Psoas muscle (tissue), 8 donors: ENCODE measurements around the gene FMNL2. TPM values are rescaled to one million over a fixed set of nuclear protein-coding genes. Genes with fewer than 3 reads are reported as not detected.
A peak's percentile ranks its signal among the peaks of the same experiment; 100 is the strongest.

Experiments
- ATAC-seq, 4 donors: fragments of 200-7000 bp; cut with Tn5 transposase; one replicate each; pipeline ENCODE4 v1.9.1; 2020; ENCODE audit warnings: moderate library complexity in 3 of 4, mild to moderate bottlenecking in 2 of 4
- DNase-seq, 2 donors: peaks; one replicate each; pipeline ENCODE4 v3.0.0-alpha.2; 2020
- H3K27ac ChIP-seq: fragments of 200-600 bp; one replicate; pipeline ENCODE4 v1.8.0; 2022
- H3K27me3 ChIP-seq, 3 donors: fragments of 200-600 bp in 1 of 3; one replicate each; pipeline versions ENCODE4 v1.6.1 to v1.8.0; 2013 to 2022; ENCODE audit warnings: low read length in 2 of 3, mild to moderate bottlenecking in 2 of 3, moderate library complexity in 1 of 3; ENCODE audit not compliant: insufficient read depth in 3 of 3
- H3K36me3 ChIP-seq, 2 donors: fragments of 200-600 bp in 1 of 2; one replicate each; pipeline versions ENCODE4 v1.6.1 to v1.8.0; 2013 to 2022; ENCODE audit warnings: low read depth in 1 of 2, mild to moderate bottlenecking in 1 of 2, moderate library complexity in 1 of 2; ENCODE audit not compliant: insufficient read depth in 1 of 2
- H3K4me1 ChIP-seq: fragments of 200-600 bp; one replicate; pipeline ENCODE4 v1.8.0; 2022
- H3K4me3 ChIP-seq: fragments of 200-600 bp; one replicate; pipeline ENCODE4 v1.8.0; 2022; ENCODE audit warnings: mild to moderate bottlenecking
- H3K9me3 ChIP-seq: fragments of 200-600 bp; one replicate; pipeline ENCODE4 v1.8.0; 2022
- CTCF ChIP-seq: fragments of 200-600 bp; IDR thresholded peaks from one replicate; pipeline ENCODE4 v1.8.0; 2022; ENCODE audit warnings: antibody characterized with exemption
- WGBS, 3 donors: extraction: QIAGEN DNeasy Blood & Tissue Kit; methylation state at CpG; one replicate each; pipeline versions ENCODE4 v1.1.6 to v1.1.7; 2013; 5-methylcytosine and 5-hydroxymethylcytosine counted together
- intact Hi-C, 2 donors: fragments of 100-400 bp; cut with DNase I; formaldehyde crosslinking; loops; one replicate each; pipeline versions ENCODE4 v1.11.0 to v1.14.2; 2022
- polyA plus RNA-seq, 3 donors: library from polyadenylated mRNA; stranded (reverse); fragments of 200-250 nt; gene quantifications; one replicate each; pipeline ENCODE4 v1.2.3, GENCODE V29; 2013
- total RNA-seq, 4 donors: library from RNA; stranded (reverse); fragmentation: NEBNext Ultra II Directional in 2 of 4; extraction: Animal tissue kit (Norgen Biotek cat#: 25700) in 2 of 4; gene quantifications; one replicate each; pipeline versions ENCODE4 v1.2.1 to v1.2.4, GENCODE V29; 2021 to 2023
- donor health status: healthy with polysubstance abuse.
- donor health status: DM: no; HTN: no; CAD: no; lungs with moderate emphysema.
- donor health status: Bipolar disorder and iron deficiency.
- donor health status: healthy.
- donor health status: DM: yes; HTN: yes; CAD: no.
- donor health status: DM: no; HTN: no; CAD: no.
- donor health status: DM: no; HTN: no; CAD: no.
- donor health status: DM: yes; HTN: yes; CAD: no.

Gene FMNL2
- total and polyA plus RNA-seq, 7 donors = 6.6 to 18.2 (median 11.0) TPM

GRCh38 chr2:152486737-152487400 lies 151.9 kb downstream of the FMNL2 start:
- Histone ChIP-seq H3K9me3 (no peaks in the 10 kb centered on the region), H3K27ac (peak overlapping the region; percentile 4), H3K36me3 (no peaks in the 10 kb centered on the region), H3K4me3 (no peak overlapping the region), H3K4me1 (peaks cover 51% of the 10 kb centered on the region), H3K27me3 (no peaks in the 10 kb centered on the region)
- WGBS, 3 donors = 88 to 89% (median 89%) methylated on average over 3 of the region's 3 CpGs
- DNase-seq (no peak), ATAC-seq (no peak)
- no peak for TF ChIP-seq CTCF
- intact Hi-C loops = no loop called here

- Histone ChIP-seq H3K27me3 (no peaks in the 10 kb centered on the region), H3K27ac (no peak overlapping the region), H3K4me3 (no peak overlapping the region), H3K36me3 (no peaks in the 10 kb centered on the region), H3K4me1 (peaks cover 48% of the 10 kb centered on the region), H3K9me3 (no peaks in the 10 kb centered on the region)
- DNase-seq = no peak
- 78 to 89% (median 81%) methylated on average over 2 of the region's 2 CpGs for WGBS, 3 donors
- ATAC-seq = peak; percentile 28 to 73 (median 64)
- TF ChIP-seq CTCF = no peak
- intact Hi-C loops = no loop called here
Observed at GRCh38 chr2:152488075-152488474, 153.1 kb downstream of the FMNL2 start.

- H3K27ac ChIP-seq = no peak overlapping the region
- WGBS, 3 donors = 58 to 71% (median 61%) methylated on average over 2 of the region's 2 CpGs
- no peak for ATAC-seq
- no peak overlapping the region for H3K4me3 ChIP-seq
- H3K27me3 ChIP-seq = no peaks in the 10 kb centered on the region
- H3K4me1 ChIP-seq = peaks cover 52% of the 10 kb centered on the region
- TF ChIP-seq CTCF = no peak
- DNase-seq = no peak
- intact Hi-C loops = loop anchor here in 1 of 2 donors (1.0 kb wide), 1 partner anchor 31 kb away; no protein-coding TSS in a partner anchor
- H3K36me3 ChIP-seq = no peaks in the 10 kb centered on the region
- H3K9me3 ChIP-seq = no peaks in the 10 kb centered on the region
Observed at GRCh38 chr2:152489364-152489763, 154.4 kb downstream of the FMNL2 start.

GRCh38 chr2:152490686-152491455 lies 155.9 kb downstream of the FMNL2 start:
- Histone ChIP-seq H3K27me3 (no peaks in the 10 kb centered on the region), H3K4me1 (peaks cover 49% of the 10 kb centered on the region), H3K9me3 (no peaks in the 10 kb centered on the region), H3K4me3 (no peak overlapping the region), H3K36me3 (no peaks in the 10 kb centered on the region), H3K27ac (peak overlapping the region; percentile 26)
- intact Hi-C loops = no loop called here
- WGBS, 3 donors = 30 to 40% (median 32%) methylated on average over 6 of the region's 6 CpGs
- ATAC-seq (peak in 3 of 4 donors; percentile 68 to 74 (median 73)), DNase-seq (peak; percentile 56 to 74)
- TF ChIP-seq CTCF = no peak
